GM21786 (cell line): ENCODE data around the gene TCHH.
"Not testable (repeated sequence)": the region's sequence is repeated elsewhere in the genome, so short reads cannot be mapped to it uniquely, and the experiment has no call there.

Experiments used
- ATAC-seq: cut with Tn5 transposase; IDR thresholded peaks from one replicate; pipeline ENCODE4 v1.9.1; 2021; ENCODE audit not compliant: unreplicated experiment

The TCHH gene

GRCh38 chr1:152115344-152115743 lies at the start of gene TCHH:
Gene TCHH, minus strand, starts transcription at chr1:152115444. Its CDS starts 1,364 bp downstream, at chr1:152114080.
- ATAC-seq, result no peak

- no peak for ATAC-seq
These were observed 49.4 kb upstream of the TCHH start for GRCh38 chr1:152164517-152165136.

- no peak for ATAC-seq
These were observed 47.7 kb upstream of the TCHH start for GRCh38 chr1:152162792-152163463.

- ATAC-seq, result no peak
These were observed 45.3 kb upstream of the TCHH start for GRCh38 chr1:152160576-152160975.

- ATAC-seq, result no peak
These were observed 43.9 kb upstream of the TCHH start, which contains the start of gene RPTN for GRCh38 chr1:152159144-152159543. Gene RPTN, minus strand, starts transcription at chr1:152159228. Its CDS starts 1,339 bp downstream, at chr1:152157889.

GRCh38 chr1:152153996-152154395 lies 38.8 kb upstream of the TCHH start:
- no peak for ATAC-seq

- ATAC-seq, result no peak
These were observed 36.4 kb upstream of the TCHH start for GRCh38 chr1:152151646-152152045.

GRCh38 chr1:152148981-152149380 lies 33.7 kb upstream of the TCHH start:
- no peak for ATAC-seq

GRCh38 chr1:152148051-152148450 lies 32.8 kb upstream of the TCHH start:
- ATAC-seq, result no peak

GRCh38 chr1:152145769-152146168 lies 30.5 kb upstream of the TCHH start:
- no peak for ATAC-seq

GRCh38 chr1:152144674-152145183 lies 29.5 kb upstream of the TCHH start:
- not testable (repeated sequence) for ATAC-seq

GRCh38 chr1:152143150-152143887 lies 28.1 kb upstream of the TCHH start:
- peak; percentile 47 for ATAC-seq

- no peak for ATAC-seq
These were observed 26.8 kb upstream of the TCHH start for GRCh38 chr1:152141971-152142584.

GRCh38 chr1:152137215-152137614 lies 22.0 kb upstream of the TCHH start:
- ATAC-seq, result no peak

GRCh38 chr1:152130186-152130585 lies 14.9 kb upstream of the TCHH start:
- no peak for ATAC-seq

GRCh38 chr1:152127673-152128072 lies 12.4 kb upstream of the TCHH start:
- no peak for ATAC-seq

- no peak for ATAC-seq
These were observed 10.7 kb upstream of the TCHH start for GRCh38 chr1:152125834-152126443.

- ATAC-seq, result no peak
These were observed 3.7 kb upstream of the TCHH start for GRCh38 chr1:152118915-152119314.

GRCh38 chr1:152112885-152113432 lies 2.3 kb downstream of the TCHH start:
- ATAC-seq, result no peak

GRCh38 chr1:152112101-152112884 lies 3.0 kb downstream of the TCHH start:
- no peak for ATAC-seq
